IMR-90 (cell line): Measurements from ENCODE around the gene NOD2.

ENCODE experiments used
- MAZ ChIP-seq: IDR thresholded peaks from 2 replicates; pipeline ENCODE4 v1.6.1; 2012; ENCODE audit warnings: low read depth, mild to moderate bottlenecking, low read length, improper control_type of control experiment, moderate library complexity, borderline replicate concordance
- MXI1 ChIP-seq: IDR thresholded peaks from 2 replicates; pipeline ENCODE4 v1.6.1; 2012; ENCODE audit warnings: low read depth, mild to moderate bottlenecking, low read length, moderate library complexity, borderline replicate concordance
- POLR2A ChIP-seq: IDR thresholded peaks from 2 replicates; pipeline ENCODE4 v1.6.1; 2012; ENCODE audit warnings: mild to moderate bottlenecking, low read depth, low read length
- RAD21 ChIP-seq: IDR thresholded peaks from 2 replicates; pipeline ENCODE4 v1.6.1; 2012; ENCODE audit warnings: low read length, improper control_type of control experiment
- RFX5 ChIP-seq: IDR thresholded peaks from 2 replicates; pipeline ENCODE4 v1.8.0; 2012; ENCODE audit warnings: low read depth, mild to moderate bottlenecking, low read length, moderate library complexity
- TF ChIP-seq, protein P1 (sequence below): conservative IDR thresholded peaks from 2 replicates; pipeline ENCODE4 v1.5.1; 2012; ENCODE audit warnings: mild to moderate bottlenecking, low read depth, low read length, improper control_type of control experiment
- TF ChIP-seq, protein P2 (sequence below): fragments of 150-350 bp; IDR thresholded peaks from 2 replicates; pipeline ENCODE4 v1.6.1; 2017; ENCODE audit warnings: mild to moderate bottlenecking, antibody characterized with exemption, low read length, low read depth

DNA sequence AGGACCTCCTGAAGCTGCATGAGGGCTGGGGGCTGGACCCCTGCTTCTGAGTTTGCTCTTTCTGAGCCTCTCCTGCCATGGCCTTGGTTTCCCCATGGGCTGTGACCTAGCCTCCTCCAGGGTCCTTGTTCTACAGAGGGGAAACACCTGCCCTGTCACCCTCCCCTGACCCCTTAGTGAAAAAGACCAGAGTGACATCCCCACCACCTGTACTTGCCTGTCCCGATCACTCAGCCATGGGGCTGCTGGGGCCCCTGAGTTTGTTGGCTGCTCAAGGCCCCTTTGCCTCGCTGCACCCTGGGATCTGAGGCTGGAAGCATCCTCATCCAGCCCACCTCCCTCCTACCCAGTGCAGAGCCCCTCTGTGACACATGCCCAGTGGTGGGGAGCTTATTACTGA lies 800 bp downstream of the NOD2 start:
- TF ChIP-seq MAZ, result no peak
- TF ChIP-seq, protein P1, sequence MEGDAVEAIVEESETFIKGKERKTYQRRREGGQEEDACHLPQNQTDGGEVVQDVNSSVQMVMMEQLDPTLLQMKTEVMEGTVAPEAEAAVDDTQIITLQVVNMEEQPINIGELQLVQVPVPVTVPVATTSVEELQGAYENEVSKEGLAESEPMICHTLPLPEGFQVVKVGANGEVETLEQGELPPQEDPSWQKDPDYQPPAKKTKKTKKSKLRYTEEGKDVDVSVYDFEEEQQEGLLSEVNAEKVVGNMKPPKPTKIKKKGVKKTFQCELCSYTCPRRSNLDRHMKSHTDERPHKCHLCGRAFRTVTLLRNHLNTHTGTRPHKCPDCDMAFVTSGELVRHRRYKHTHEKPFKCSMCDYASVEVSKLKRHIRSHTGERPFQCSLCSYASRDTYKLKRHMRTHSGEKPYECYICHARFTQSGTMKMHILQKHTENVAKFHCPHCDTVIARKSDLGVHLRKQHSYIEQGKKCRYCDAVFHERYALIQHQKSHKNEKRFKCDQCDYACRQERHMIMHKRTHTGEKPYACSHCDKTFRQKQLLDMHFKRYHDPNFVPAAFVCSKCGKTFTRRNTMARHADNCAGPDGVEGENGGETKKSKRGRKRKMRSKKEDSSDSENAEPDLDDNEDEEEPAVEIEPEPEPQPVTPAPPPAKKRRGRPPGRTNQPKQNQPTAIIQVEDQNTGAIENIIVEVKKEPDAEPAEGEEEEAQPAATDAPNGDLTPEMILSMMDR, result no peak
- TF ChIP-seq, protein P2, sequence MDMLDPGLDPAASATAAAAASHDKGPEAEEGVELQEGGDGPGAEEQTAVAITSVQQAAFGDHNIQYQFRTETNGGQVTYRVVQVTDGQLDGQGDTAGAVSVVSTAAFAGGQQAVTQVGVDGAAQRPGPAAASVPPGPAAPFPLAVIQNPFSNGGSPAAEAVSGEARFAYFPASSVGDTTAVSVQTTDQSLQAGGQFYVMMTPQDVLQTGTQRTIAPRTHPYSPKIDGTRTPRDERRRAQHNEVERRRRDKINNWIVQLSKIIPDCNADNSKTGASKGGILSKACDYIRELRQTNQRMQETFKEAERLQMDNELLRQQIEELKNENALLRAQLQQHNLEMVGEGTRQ, result no peak
- TF ChIP-seq MXI1, result no peak
- no peak for TF ChIP-seq RAD21
- TF ChIP-seq POLR2A, result no peak
- TF ChIP-seq RFX5, result no peak
